Endothelial cell of umbilical vein (primary cell): ENCODE data around the gene CCL14. TPM values are rescaled to one million over a fixed set of nuclear protein-coding genes. Genes with fewer than 3 reads are reported as not detected.

ENCODE experiments used
- BruUV-seq: library from RNA; stranded (reverse); fragments of 400-500 nt; replicated peaks from 2 replicates; lab custom pipeline; 2021; lab: Mats Ljungman, UMichigan
- CTCF ChIA-PET: fragments of 300-600, 350-600 bp; sonication (Branson Sonifier 250); formaldehyde crosslinking; loops from one replicate; lab custom pipeline; 2021; ENCODE audit warnings: antibody characterized with exemption, inconsistent platforms; lab: Charles Lee
- POLR2A ChIA-PET: fragments of 300-600, 350-600 bp; sonication (Branson Sonifier 250); formaldehyde crosslinking; loops from one replicate; lab custom pipeline; 2021; ENCODE audit warnings: antibody characterized with exemption, inconsistent platforms; lab: Charles Lee
- DNase-seq: peaks from one replicate; pipeline ENCODE4 v3.0.0-alpha.2; 2011; ENCODE audit warnings: low read depth, low spot score
- FAIRE-seq: peaks from 2 replicates; lab custom pipeline; 2011; peaks lifted over from hg19 to GRCh38; lab: Jason Lieb, UNC
- H2AFZ ChIP-seq: 2 replicates; pipeline ENCODE4 v1.6.0; 2012; ENCODE audit warnings: low read depth, low read length, control low read depth, inconsistent platforms
- H3K27ac ChIP-seq: 2 replicates; pipeline ENCODE4 v1.5.1; 2011; ENCODE audit warnings: low read depth, mild to moderate bottlenecking, control low read depth, low read length, moderate library complexity; ENCODE audit not compliant: insufficient read depth
- H3K27me3 ChIP-seq, 2 experiments: 2 replicates each; pipeline versions ENCODE4 v1.6.0 to v1.6.1; 2011; ENCODE audit warnings: low read length in 2 of 2, mixed read lengths in 1 of 2; ENCODE audit not compliant: control insufficient read depth in 2 of 2, insufficient read depth in 2 of 2
- H3K36me3 ChIP-seq, 2 experiments: 2 replicates in 1 of 2; 3 replicates in 1 of 2; pipeline ENCODE4 v1.5.1; 2011; ENCODE audit warnings: low read length in 2 of 2, mild to moderate bottlenecking in 1 of 2, moderate library complexity in 1 of 2; ENCODE audit not compliant: control insufficient read depth in 2 of 2, insufficient read depth in 2 of 2; ENCODE audit errors: extremely low read depth in 1 of 2
- H3K4me1 ChIP-seq: 3 replicates; pipeline ENCODE4 v1.5.1; 2011; ENCODE audit warnings: mild to moderate bottlenecking, low read length; ENCODE audit not compliant: control insufficient read depth, insufficient read depth; ENCODE audit errors: extremely low read depth
- H3K4me2 ChIP-seq: 2 replicates; pipeline ENCODE4 v1.6.1; 2011; ENCODE audit warnings: low read length, control low read depth, mixed read lengths; ENCODE audit not compliant: insufficient read depth
- H3K4me3 ChIP-seq, 3 experiments: fragments of 200-600 bp in 1 of 3; sonication (generic), shearing (Covaris generic) in 1 of 3; replicated peaks in 1 of 3; 2 replicates each; pipeline ENCODE4 v1.5.1; 2011 to 2016; ENCODE audit warnings: control low read depth in 3 of 3, low read length in 3 of 3, mild to moderate bottlenecking in 2 of 3, inconsistent platforms in 1 of 3, low read depth in 1 of 3, moderate library complexity in 1 of 3; ENCODE audit not compliant: insufficient read depth in 1 of 3
- H3K79me2 ChIP-seq: 2 replicates; pipeline ENCODE4 v1.6.0; 2012; ENCODE audit warnings: low read length, inconsistent platforms; ENCODE audit not compliant: control insufficient read depth, insufficient read depth
- H3K9ac ChIP-seq: replicated peaks from 2 replicates; pipeline ENCODE3; 2011; ENCODE audit warnings: low read length, control low read depth; ENCODE audit not compliant: insufficient read depth; ENCODE audit errors: extremely low read depth
- H3K9me1 ChIP-seq: replicated peaks from 3 replicates; pipeline ENCODE4 v1.6.0; 2011; ENCODE audit warnings: mild to moderate bottlenecking, low read length; ENCODE audit not compliant: control insufficient read depth, insufficient read depth; ENCODE audit errors: extremely low read depth
- H3K9me3 ChIP-seq: replicated peaks from 2 replicates; pipeline ENCODE4 v1.5.1; 2012; ENCODE audit warnings: low read length, inconsistent platforms; ENCODE audit not compliant: control insufficient read depth, insufficient read depth
- H4K20me1 ChIP-seq: replicated peaks from 2 replicates; pipeline ENCODE3; 2011; ENCODE audit warnings: mild to moderate bottlenecking, low read length; ENCODE audit not compliant: control insufficient read depth, insufficient read depth; ENCODE audit errors: extremely low read depth
- CTCF ChIP-seq, 2 donors: IDR thresholded peaks; 1 replicate in 1 of 2; 2 replicates in 1 of 2; pipeline ENCODE4 v1.5.1; 2011; ENCODE audit warnings: low read length in 2 of 2, mild to moderate bottlenecking in 2 of 2, moderate library complexity in 2 of 2, control low read depth in 1 of 2, inconsistent platforms in 1 of 2, low read depth in 1 of 2; ENCODE audit not compliant: insufficient read depth in 1 of 2; ENCODE audit errors: extremely low read depth in 1 of 2
- EZH2 ChIP-seq: IDR thresholded peaks from 2 replicates; pipeline ENCODE4 v1.6.1; 2012; ENCODE audit warnings: borderline replicate concordance, low read depth, mild to moderate bottlenecking, moderate library complexity, low read length, inconsistent platforms; ENCODE audit not compliant: severe bottlenecking
- FOS ChIP-seq: IDR thresholded peaks from 2 replicates; pipeline ENCODE4 v1.6.1; 2011; ENCODE audit warnings: mild to moderate bottlenecking, low read length, moderate library complexity, borderline replicate concordance; ENCODE audit not compliant: insufficient read depth
- GATA2 ChIP-seq: IDR thresholded peaks from 2 replicates; pipeline ENCODE4 v1.7.0; 2011; ENCODE audit warnings: low read depth, mild to moderate bottlenecking, moderate library complexity, mixed read lengths, low read length; ENCODE audit not compliant: insufficient read length, insufficient read depth
- JUN ChIP-seq: IDR thresholded peaks from 2 replicates; pipeline ENCODE4 v1.6.1; 2011; ENCODE audit warnings: borderline replicate concordance, low read depth; ENCODE audit not compliant: insufficient read length, insufficient read depth
- MAX ChIP-seq: IDR thresholded peaks from 2 replicates; pipeline ENCODE4 v1.6.1; 2011; ENCODE audit not compliant: insufficient read depth, insufficient read length
- MYC ChIP-seq: IDR thresholded peaks from one replicate; pipeline ENCODE4 v1.6.1; 2011; ENCODE audit warnings: mild to moderate bottlenecking, low read depth, low read length
- POLR2A ChIP-seq: IDR thresholded peaks from 2 replicates; pipeline ENCODE4 v1.6.1; 2012; ENCODE audit warnings: low read depth, mild to moderate bottlenecking, control low read depth, low read length
- POLR2AphosphoS5 ChIP-seq: IDR thresholded peaks from 2 replicates; pipeline ENCODE4 v1.6.1; 2012; ENCODE audit warnings: low read depth, mild to moderate bottlenecking, control low read depth, low read length, moderate library complexity; ENCODE audit not compliant: insufficient read depth
- dilution Hi-C: fragments of 300-500 bp; cut with MboI; formaldehyde crosslinking; loops from one replicate; pipeline ENCODE4 v1.15.0; 2019; ENCODE audit warnings: low sequenced_read_pairs; ENCODE audit not compliant: extremely low pct_ligation_motif_present
- intact Hi-C: fragments of 100-400 bp; cut with micrococcal nuclease; formaldehyde crosslinking; loops from one replicate; pipeline ENCODE4 v1.10.0; 2022
- polyA plus RNA-seq, 4 experiments: library from polyadenylated mRNA; depleted of rRNA in 3 of 4; stranded (reverse) in 3 of 4; unstranded in 1 of 4; fragments of >200 nt; gene quantifications; 2 replicates each; pipeline versions ENCODE4 v1.2.1 to v1.2.3, GENCODE V29; 2011 to 2012; ENCODE audit warnings: missing spikeins in 1 of 4
- total RNA-seq: library from RNA; stranded (reverse); gene quantifications from 2 replicates; pipeline ENCODE4 v1.2.3, GENCODE V29; 2021

CCL14 gene
- total and polyA plus RNA-seq, 2 donors (not counting 3 experiments of a cell fraction or from before 2014, with no cell fraction given), result 21.3 to 25.8 TPM

DNA sequence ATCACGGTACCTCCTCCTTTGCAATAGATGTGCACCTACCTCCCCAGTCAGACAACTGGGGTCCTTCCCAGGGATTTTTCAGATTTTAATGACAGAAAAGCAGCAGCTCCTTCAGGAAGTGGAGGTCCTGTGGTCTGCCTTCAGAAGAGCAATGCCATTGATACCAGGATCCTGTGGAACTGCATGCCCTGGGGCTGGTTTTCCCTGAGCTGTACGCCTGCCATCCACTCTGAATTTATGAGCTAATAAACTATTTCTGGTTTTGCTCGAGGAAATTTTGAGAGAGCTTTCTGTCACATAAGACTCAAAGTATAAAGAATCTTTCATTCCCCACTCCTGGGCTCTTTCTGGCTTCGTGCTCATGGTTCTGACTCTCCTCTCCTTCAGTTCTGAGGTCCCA is 41.2 kb upstream of the CCL14 start:
- no peak for TF ChIP-seq EZH2
- TF ChIP-seq POLR2A, result no peak
- TF ChIP-seq CTCF (IDR thresholded peaks at IDR 0.05; ENCODE audit: extremely low read depth in 1 of 2, insufficient read depth in 1 of 2, low read depth in 1 of 2, low read length in 2 of 2), result no peak
- TF ChIP-seq MYC, result no peak
- TF ChIP-seq JUN, result no peak
- no peak for TF ChIP-seq MAX
- TF ChIP-seq GATA2, result no peak
- no peak for TF ChIP-seq FOS
- no peak for TF ChIP-seq POLR2AphosphoS5
- DNase-seq (no peak), FAIRE-seq (no peak)
- Histone ChIP-seq H3K9me3 (no peaks in the 10 kb centered on the region), H3K79me2 (no peaks in the 10 kb centered on the region), H3K27ac (no peak overlapping the region), H3K27me3 (peaks cover 6 to 8% of the 10 kb centered on the region in 2 experiments), H2AFZ (no peak overlapping the region), H3K9me1 (no peaks in the 10 kb centered on the region), H3K36me3 (no peaks in the 10 kb centered on the region), H4K20me1 (no peaks in the 10 kb centered on the region), H3K4me3 (no peak overlapping the region), H3K4me1 (no peaks in the 10 kb centered on the region), H3K4me2 (no peak overlapping the region), H3K9ac (no peak overlapping the region)
- ChIA-PET CTCF (interaction anchor here (0.7 kb wide), 1 partner anchor 58 kb away, joined by 5 read pairs; no protein-coding TSS in a partner anchor), POLR2A (no interaction called here)
- no TSS peak for BruUV-seq
- intact Hi-C loops (no loop called here), dilution Hi-C loops (no loop called here)
